A172 (cell line): ENCODE data around the gene SCARF1. TPM values are rescaled to one million over a fixed set of nuclear protein-coding genes. Genes with fewer than 3 reads are reported as not detected.

ENCODE experiments used
- DNase-seq: peaks from one replicate; pipeline ENCODE4 v3.0.0-alpha.2; 2015; ENCODE audit warnings: low spot score
- total RNA-seq: library from RNA; depleted of rRNA; stranded (reverse); fragments of >200 nt; shearing (Covaris generic); gene quantifications from 2 replicates; pipeline ENCODE4 v1.2.3, GENCODE V29; 2014

The SCARF1 gene
- total RNA-seq, 1 experiment from 2014 or later: 1.1 TPM

- peak; percentile 78 for DNase-seq
Measured at GRCh38 chr17:1648963-1649843, 3.7 kb upstream of the SCARF1 start.

- no peak for DNase-seq
Measured at GRCh38 chr17:1648173-1648962, 2.8 kb upstream of the SCARF1 start.

- no peak for DNase-seq
Measured at GRCh38 chr17:1647802-1648171, 2.3 kb upstream of the SCARF1 start.

GRCh38 chr17:1646199-1646875, 805 bp upstream of the SCARF1 start:
- no peak for DNase-seq

GRCh38 chr17:1644493-1645206, 882 bp downstream of the SCARF1 start:
- DNase-seq: peak; percentile 94

GRCh38 chr17:1643999-1644492, 1.5 kb downstream of the SCARF1 start:
- DNase-seq: peak; percentile 32

GRCh38 chr17:1643293-1643998, 2.1 kb downstream of the SCARF1 start:
- no peak for DNase-seq

- DNase-seq: no peak
Measured at GRCh38 chr17:1641065-1641403, 4.5 kb downstream of the SCARF1 start.

- no peak for DNase-seq
Measured at GRCh38 chr17:1640329-1641064, 5.0 kb downstream of the SCARF1 start.

- peak; percentile 50 for DNase-seq
Measured at GRCh38 chr17:1639549-1640180, 5.9 kb downstream of the SCARF1 start.

GRCh38 chr17:1638624-1639300, 6.8 kb downstream of the SCARF1 start:
- DNase-seq: no peak

- DNase-seq: no peak
Measured at GRCh38 chr17:1638171-1638590, 7.4 kb downstream of the SCARF1 start.

- no peak for DNase-seq
Measured at GRCh38 chr17:1636732-1637285, 8.7 kb downstream of the SCARF1 start.

- no peak for DNase-seq
Measured at GRCh38 chr17:1635675-1636465, 9.7 kb downstream of the SCARF1 start.

GRCh38 chr17:1634841-1635650, 10.5 kb downstream of the SCARF1 start:
- no peak for DNase-seq

GRCh38 chr17:1630662-1631061, 14.9 kb downstream of the SCARF1 start:
- DNase-seq: peak; percentile 71
